SK-N-SH treated with all-trans-retinoic acid at 6 μM for 48 hours (cell line): ENCODE data around the gene ITM2C.

Source experiments
- ATAC-seq: fragments of 200-7000 bp; cut with Tn5 transposase; 3 replicates; pipeline ENCODE4 v1.9.1; 2020; ENCODE audit warnings: mild to moderate bottlenecking, moderate library complexity
- ARNTL ChIP-seq: fragments of 450-650 bp; formaldehyde crosslinking; IDR thresholded peaks from 2 replicates; pipeline ENCODE4 v1.5.0; 2020; ENCODE audit warnings: low read depth, mild to moderate bottlenecking, moderate library complexity, borderline replicate concordance
- BACH2 ChIP-seq: fragments of 250-450 bp; sonication (Bioruptor Pico); IDR thresholded peaks from 2 replicates; pipeline ENCODE4 v1.9.0; 2021; ENCODE audit warnings: mild to moderate bottlenecking, borderline replicate concordance
- CREB5 ChIP-seq: fragments of 250-450 bp; sonication (Bioruptor Pico); IDR thresholded peaks from 2 replicates; pipeline ENCODE4 v1.5.1; 2020; ENCODE audit warnings: low read depth, mild to moderate bottlenecking, moderate library complexity
- CSDC2 ChIP-seq: fragments of 250-450 bp; sonication (Bioruptor Pico); IDR thresholded peaks from 2 replicates; pipeline ENCODE4 v1.5.0; 2020; ENCODE audit warnings: mild to moderate bottlenecking, moderate library complexity
- ESRRG ChIP-seq: fragments of 250-450 bp; sonication (Bioruptor Pico); IDR thresholded peaks from 2 replicates; pipeline ENCODE4 v1.6.1; 2021; ENCODE audit warnings: mild to moderate bottlenecking
- GLIS3 ChIP-seq: fragments of 250-450 bp; sonication (Bioruptor Pico); IDR thresholded peaks from 2 replicates; pipeline ENCODE4 v1.5.0; 2020; ENCODE audit warnings: mild to moderate bottlenecking, moderate library complexity
- ISL1 ChIP-seq: fragments of 250-450 bp; sonication (Bioruptor Pico); IDR thresholded peaks from 2 replicates; pipeline ENCODE4 v2.1.2; 2022; ENCODE audit warnings: mild to moderate bottlenecking, moderate library complexity
- OSR1 ChIP-seq: fragments of 250-450 bp; sonication (Bioruptor Pico); IDR thresholded peaks from 2 replicates; pipeline ENCODE4 v1.8.0; 2022; ENCODE audit warnings: moderate library complexity, mild to moderate bottlenecking, inconsistent platforms
- PATZ1 ChIP-seq: fragments of 250-450 bp; sonication (Bioruptor Pico); IDR thresholded peaks from 2 replicates; pipeline ENCODE4 v1.8.0; 2020; ENCODE audit warnings: mild to moderate bottlenecking, moderate library complexity, borderline replicate concordance
- POU6F1 ChIP-seq: fragments of 250-450 bp; sonication (Bioruptor Pico); IDR thresholded peaks from 2 replicates; pipeline ENCODE4 v1.8.0; 2021; ENCODE audit warnings: low read depth, mild to moderate bottlenecking, moderate library complexity, borderline replicate concordance
- PPARA ChIP-seq: fragments of 250-450 bp; sonication (Bioruptor Pico); IDR thresholded peaks from 2 replicates; pipeline ENCODE4 v1.5.0; 2020; ENCODE audit warnings: mild to moderate bottlenecking, borderline replicate concordance
- RARB ChIP-seq: fragments of 250-450 bp; sonication (Bioruptor Pico); IDR thresholded peaks from 2 replicates; pipeline ENCODE4 v1.8.0; 2021; ENCODE audit warnings: mild to moderate bottlenecking, moderate library complexity
- SNAI2 ChIP-seq: fragments of 250-450 bp; sonication (Bioruptor Pico); IDR thresholded peaks from 2 replicates; pipeline ENCODE4 v1.5.0; 2020; ENCODE audit warnings: mild to moderate bottlenecking, moderate library complexity
- TCF4 ChIP-seq: fragments of 250-450 bp; sonication (Bioruptor Pico); IDR thresholded peaks from 2 replicates; pipeline ENCODE4 v1.8.0; 2021; ENCODE audit warnings: mild to moderate bottlenecking, moderate library complexity, borderline replicate concordance
- TOX ChIP-seq: fragments of 250-450 bp; sonication (Bioruptor Pico); IDR thresholded peaks from 2 replicates; pipeline ENCODE4 v1.8.0; 2021; ENCODE audit warnings: mild to moderate bottlenecking, moderate library complexity, borderline replicate concordance
- TSHZ2 ChIP-seq: fragments of 250-450 bp; sonication (Bioruptor Pico); IDR thresholded peaks from 2 replicates; pipeline ENCODE4 v1.5.0; 2020; ENCODE audit warnings: mild to moderate bottlenecking, moderate library complexity
- ZC3H10 ChIP-seq: fragments of 250-450 bp; sonication (Bioruptor Pico); IDR thresholded peaks from 2 replicates; pipeline ENCODE4 v1.5.1; 2021; ENCODE audit warnings: mild to moderate bottlenecking, moderate library complexity
- ZFP3 ChIP-seq: fragments of 250-450 bp; sonication (Bioruptor Pico); IDR thresholded peaks from 2 replicates; pipeline ENCODE4 v1.5.0; 2020; ENCODE audit warnings: mild to moderate bottlenecking, moderate library complexity
- ZNF70 ChIP-seq: fragments of 450-650 bp; formaldehyde crosslinking; IDR thresholded peaks from 2 replicates; pipeline ENCODE4 v1.5.0; 2020; ENCODE audit warnings: mild to moderate bottlenecking, moderate library complexity
- ZNF8 ChIP-seq: fragments of 450-650 bp; formaldehyde crosslinking; IDR thresholded peaks from 2 replicates; pipeline ENCODE4 v1.5.0; 2020; ENCODE audit warnings: mild to moderate bottlenecking, moderate library complexity

The ITM2C gene

GRCh38 chr2:230849633-230850357, 14.9 kb upstream of the ITM2C start:
- no peak for TF ChIP-seq ESRRG
- TF ChIP-seq ZNF8 (CRISPR knock-in tag), result no peak
- TF ChIP-seq POU6F1, result no peak
- no peak for TF ChIP-seq PATZ1 (CRISPR knock-in tag)
- TF ChIP-seq GLIS3 (CRISPR knock-in tag), result no peak
- TF ChIP-seq CREB5 (CRISPR knock-in tag), result no peak
- no peak for TF ChIP-seq TOX (CRISPR knock-in tag)
- TF ChIP-seq CSDC2, result no peak
- no peak for TF ChIP-seq BACH2 (CRISPR knock-in tag)
- TF ChIP-seq ZFP3 (CRISPR knock-in tag), result no peak
- ATAC-seq, result no peak

- TF ChIP-seq CSDC2 (no peak), GLIS3 (CRISPR knock-in tag) (no peak), PPARA (CRISPR knock-in tag) (no peak), CREB5 (CRISPR knock-in tag) (no peak), ARNTL (CRISPR knock-in tag) (no peak), SNAI2 (CRISPR knock-in tag) (no peak), ZC3H10 (CRISPR knock-in tag) (no peak), TSHZ2 (CRISPR knock-in tag) (no peak), PATZ1 (CRISPR knock-in tag) (no peak), BACH2 (CRISPR knock-in tag) (no peak), ZNF70 (no peak), POU6F1 (no peak), ZNF8 (CRISPR knock-in tag) (no peak), TOX (CRISPR knock-in tag) (no peak), RARB (CRISPR knock-in tag) (no peak), ZFP3 (CRISPR knock-in tag) (no peak), ISL1 (CRISPR knock-in tag) (no peak), ESRRG (no peak), TCF4 (no peak), OSR1 (no peak)
- no peak for ATAC-seq
Measured at GRCh38 chr2:230850358-230850658, 14.4 kb upstream of the ITM2C start.
